OCI-LY7 (cell line): ENCODE measurements around the gene UBR2. TPM values are rescaled to one million over a fixed set of nuclear protein-coding genes. Genes with fewer than 3 reads are reported as not detected.
"Not testable (repeated sequence)": the region's sequence is repeated elsewhere in the genome, so short reads cannot be mapped to it uniquely, and the experiment has no call there.

Source experiments
- BruUV-seq: library from RNA; stranded (reverse); fragments of 400-500 nt; replicated peaks from 2 replicates; lab custom pipeline; 2021; lab: Mats Ljungman, UMichigan
- CTCF ChIA-PET: fragments of 300-600 bp; sonication (Branson Sonifier 250); formaldehyde crosslinking; loops from one replicate; lab custom pipeline; 2022; ENCODE audit warnings: antibody characterized with exemption; ENCODE audit not compliant: unreplicated experiment; lab: Charles Lee
- POLR2A ChIA-PET: fragments of 300-600 bp; sonication (Branson Sonifier 250); formaldehyde crosslinking; loops from one replicate; lab custom pipeline; 2022; ENCODE audit warnings: antibody characterized with exemption; lab: Charles Lee
- DNase-seq: peaks from one replicate; pipeline ENCODE4 v3.0.0-alpha.2; 2015; ENCODE audit warnings: low spot score
- H2AFZ ChIP-seq: fragments of 200-600 bp; sonication (generic), shearing (Covaris generic); 2 replicates; pipeline ENCODE4 v1.6.1; 2014; ENCODE audit warnings: mild to moderate bottlenecking, antibody characterized with exemption, low read length, moderate library complexity
- H3K27ac ChIP-seq: fragments of 200-600 bp; sonication (generic); 2 replicates; pipeline ENCODE4 v1.5.1; 2014; ENCODE audit warnings: mixed run types, low read depth, mild to moderate bottlenecking, moderate library complexity, low read length, inconsistent platforms; ENCODE audit not compliant: poor library complexity, severe bottlenecking
- H3K36me3 ChIP-seq: fragments of 200-600 bp; sonication (generic); 2 replicates; pipeline ENCODE4 v1.6.1; 2014; ENCODE audit warnings: mild to moderate bottlenecking, antibody characterized with exemption, low read length, moderate library complexity, mixed read lengths; ENCODE audit not compliant: insufficient read depth
- H3K4me1 ChIP-seq: fragments of 200-600 bp; sonication (generic); 2 replicates; pipeline ENCODE4 v1.5.1; 2014; ENCODE audit warnings: mild to moderate bottlenecking, low read length; ENCODE audit not compliant: insufficient read depth, poor library complexity, severe bottlenecking
- H3K4me2 ChIP-seq: fragments of 200-600 bp; sonication (generic); 2 replicates; pipeline ENCODE4 v1.6.1; 2014; ENCODE audit warnings: mild to moderate bottlenecking, low read length
- H3K4me3 ChIP-seq: fragments of 200-600 bp; sonication (generic); 2 replicates; pipeline ENCODE4 v1.5.1; 2014; ENCODE audit warnings: mild to moderate bottlenecking, low read depth, low read length; ENCODE audit not compliant: poor library complexity, severe bottlenecking
- H3K79me2 ChIP-seq: fragments of 200-600 bp; sonication (generic); 2 replicates; pipeline ENCODE4 v1.6.1; 2016; ENCODE audit warnings: low read depth, mild to moderate bottlenecking, low read length, moderate library complexity, mixed read lengths; ENCODE audit not compliant: insufficient read depth
- H3K9me2 ChIP-seq: fragments of 200-600 bp; sonication (generic); 2 replicates; pipeline ENCODE4 v1.6.1; 2016; ENCODE audit warnings: mild to moderate bottlenecking, low read length, mixed read lengths; ENCODE audit not compliant: insufficient read depth
- H3K9me3 ChIP-seq: fragments of 200-600 bp; sonication (generic); 2 replicates; pipeline ENCODE4 v1.6.1; 2014; ENCODE audit warnings: mild to moderate bottlenecking, mixed run types, low read length, mixed read lengths
- H4K20me1 ChIP-seq: fragments of 200-600 bp; sonication (generic); 2 replicates; pipeline ENCODE4 v1.6.1; 2014; ENCODE audit warnings: mild to moderate bottlenecking, antibody characterized with exemption, low read length, moderate library complexity, mixed read lengths; ENCODE audit not compliant: insufficient read depth
- EZH2phosphoT487 ChIP-seq: fragments of 200-600 bp; sonication (generic); IDR thresholded peaks from 2 replicates; pipeline ENCODE4 v1.6.1; 2018; ENCODE audit warnings: low read depth, borderline replicate concordance, mild to moderate bottlenecking, mixed run types, antibody characterized with exemption, low read length, moderate library complexity, mixed read lengths
- intact Hi-C: fragments of 100-400 bp; cut with micrococcal nuclease; formaldehyde crosslinking; loops from one replicate; pipeline ENCODE4 v1.10.0; 2022; ENCODE audit not compliant: unreplicated experiment
- total RNA-seq, 2 experiments: library from RNA; depleted of rRNA in 1 of 2; stranded (reverse); fragments of >200 nt in 1 of 2; shearing (Covaris generic) in 1 of 2; gene quantifications; 2 replicates each; pipeline ENCODE4 v1.2.3, GENCODE V29; 2014 to 2022
- TF ChIP-seq, protein P1 (sequence below): fragments of 200-600 bp; sonication (generic); conservative IDR thresholded peaks from 2 replicates; pipeline ENCODE4 v1.5.1; 2014; ENCODE audit warnings: mild to moderate bottlenecking, antibody characterized with exemption, low read length, moderate library complexity, mixed read lengths

UBR2 gene
- total RNA-seq, 2 experiments from 2014 or later = 17.1 to 26.7 TPM

DNA sequence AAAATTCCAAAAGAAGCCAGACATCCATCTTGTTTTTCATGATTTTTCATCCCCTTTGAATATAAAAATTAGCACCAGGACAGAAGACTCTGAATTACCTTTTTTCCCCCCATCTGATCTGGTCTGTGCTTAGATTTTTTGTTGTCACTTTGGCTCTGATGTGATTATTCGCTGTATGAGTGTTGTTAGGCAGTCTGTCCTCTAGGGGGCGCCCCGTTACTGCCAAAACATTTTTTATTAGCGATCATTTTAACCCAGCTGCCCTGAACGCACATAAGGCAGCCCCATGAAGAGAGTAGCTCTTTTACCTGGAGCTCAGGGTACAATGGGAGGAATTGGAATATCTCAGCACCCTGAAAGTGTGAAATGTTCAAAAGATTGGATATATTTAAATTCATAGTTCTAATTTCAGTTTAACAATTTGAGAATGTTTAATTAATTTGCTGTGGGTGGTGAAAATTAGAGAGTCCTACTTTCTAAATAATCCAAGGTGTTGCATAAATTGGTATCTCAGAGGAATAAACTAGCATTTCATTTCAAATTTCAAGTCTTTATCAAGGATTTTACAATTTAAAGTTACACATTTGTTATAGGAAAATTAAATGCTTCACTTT lies 97.8 kb downstream of the UBR2 start:
- Histone ChIP-seq H3K9me3 (no peaks in the 10 kb centered on the region), H4K20me1 (no peaks in the 10 kb centered on the region), H3K36me3 (peaks cover 84% of the 10 kb centered on the region), H3K4me3 (no peak overlapping the region), H3K4me2 (no peak overlapping the region), H3K79me2 (no peaks in the 10 kb centered on the region), H3K9me2 (no peaks in the 10 kb centered on the region), H3K27ac (no peak overlapping the region), H3K4me1 (no peaks in the 10 kb centered on the region), H2AFZ (no peak overlapping the region)
- BruUV-seq = no TSS peak
- TF ChIP-seq, protein P1, sequence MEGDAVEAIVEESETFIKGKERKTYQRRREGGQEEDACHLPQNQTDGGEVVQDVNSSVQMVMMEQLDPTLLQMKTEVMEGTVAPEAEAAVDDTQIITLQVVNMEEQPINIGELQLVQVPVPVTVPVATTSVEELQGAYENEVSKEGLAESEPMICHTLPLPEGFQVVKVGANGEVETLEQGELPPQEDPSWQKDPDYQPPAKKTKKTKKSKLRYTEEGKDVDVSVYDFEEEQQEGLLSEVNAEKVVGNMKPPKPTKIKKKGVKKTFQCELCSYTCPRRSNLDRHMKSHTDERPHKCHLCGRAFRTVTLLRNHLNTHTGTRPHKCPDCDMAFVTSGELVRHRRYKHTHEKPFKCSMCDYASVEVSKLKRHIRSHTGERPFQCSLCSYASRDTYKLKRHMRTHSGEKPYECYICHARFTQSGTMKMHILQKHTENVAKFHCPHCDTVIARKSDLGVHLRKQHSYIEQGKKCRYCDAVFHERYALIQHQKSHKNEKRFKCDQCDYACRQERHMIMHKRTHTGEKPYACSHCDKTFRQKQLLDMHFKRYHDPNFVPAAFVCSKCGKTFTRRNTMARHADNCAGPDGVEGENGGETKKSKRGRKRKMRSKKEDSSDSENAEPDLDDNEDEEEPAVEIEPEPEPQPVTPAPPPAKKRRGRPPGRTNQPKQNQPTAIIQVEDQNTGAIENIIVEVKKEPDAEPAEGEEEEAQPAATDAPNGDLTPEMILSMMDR = peak; percentile 100
- TF ChIP-seq EZH2phosphoT487 = no peak
- ChIA-PET POLR2A (no interaction called here), CTCF (interaction anchor here (0.6 to 1.2 kb wide), 4 partner anchors 65 to 218 kb away, joined by 3 to 9 read pairs (median 3); partner anchors contain the start of gene RPL7L1)
- intact Hi-C loops = loop anchor here (1.0 kb wide), 3 partner anchors 65 to 238 kb away; no protein-coding TSS in a partner anchor
- DNase-seq = peak; percentile 81

DNA sequence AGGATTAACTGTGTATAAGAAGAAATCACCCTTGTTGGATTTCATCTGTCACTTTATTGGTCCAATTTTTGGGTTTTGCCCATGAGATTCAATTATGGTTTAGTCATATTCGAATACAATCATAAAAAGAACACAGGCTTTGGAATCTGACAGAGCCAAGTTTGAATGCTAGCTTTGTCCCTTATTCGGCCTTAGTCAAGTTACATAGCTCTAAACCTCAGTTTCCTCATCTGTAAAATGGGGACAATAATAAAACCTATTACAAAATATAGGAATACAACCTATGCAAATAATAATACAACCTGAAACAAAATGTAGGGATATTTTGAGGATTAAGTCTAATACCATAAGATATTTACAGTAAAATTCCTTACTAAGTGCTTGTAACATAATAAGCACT lies 100.9 kb downstream of the UBR2 start:
- DNase-seq = no peak
- BruUV-seq = no TSS peak
- intact Hi-C loops = no loop called here
- Histone ChIP-seq H3K9me3 (no peaks in the 10 kb centered on the region), H3K27ac (no peak overlapping the region), H4K20me1 (no peaks in the 10 kb centered on the region), H3K4me2 (no peak overlapping the region), H3K9me2 (no peaks in the 10 kb centered on the region), H3K4me3 (no peak overlapping the region), H3K36me3 (peaks cover 73% of the 10 kb centered on the region), H3K79me2 (no peaks in the 10 kb centered on the region), H2AFZ (no peak overlapping the region), H3K4me1 (no peaks in the 10 kb centered on the region)
- CTCF ChIA-PET = no interaction called here
- no peak for TF ChIP-seq EZH2phosphoT487
- TF ChIP-seq, protein P1 = no peak
- POLR2A ChIA-PET = interaction anchor here (0.5 kb wide), 1 partner anchor 586 kb away, joined by 3 read pairs; no protein-coding TSS in a partner anchor

DNA sequence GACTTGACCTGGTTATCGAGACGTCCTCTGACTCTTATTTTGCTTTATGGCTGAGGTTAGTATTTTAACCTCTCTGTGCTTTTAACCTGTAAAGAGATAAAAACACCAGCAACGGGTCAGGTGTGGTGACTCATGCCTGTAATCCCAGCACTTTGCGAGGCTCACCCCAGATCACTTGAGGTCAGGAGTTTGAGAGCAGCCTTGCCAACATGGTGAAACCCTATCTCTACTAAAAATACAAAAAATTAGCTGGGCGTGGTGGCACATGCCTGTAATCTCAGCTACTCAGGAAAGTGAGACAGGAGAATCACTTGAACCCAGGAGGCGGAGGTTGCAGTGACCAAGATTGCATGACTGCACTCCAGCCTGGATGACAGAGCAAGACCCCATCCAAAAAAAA lies 110.5 kb downstream of the UBR2 start:
- not testable (repeated sequence) for DNase-seq
- POLR2A ChIA-PET = interaction anchor here (0.7 kb wide), 1 partner anchor 1152 kb away, joined by 4 read pairs; no protein-coding TSS in a partner anchor

More for the DNA sequence above, 110.5 kb downstream of the UBR2 start:
- H3K79me2 ChIP-seq, BruUV-seq, H3K4me2 ChIP-seq, H3K9me2 ChIP-seq, intact Hi-C loops, CTCF ChIA-PET, H4K20me1 ChIP-seq, H3K4me1 ChIP-seq, H2AFZ ChIP-seq, H3K9me3 ChIP-seq, H3K27ac ChIP-seq, H3K4me3 ChIP-seq: not testable (repeated sequence)
- H3K36me3 ChIP-seq = peaks cover 85% of the 10 kb centered on the region
